Stimulated activated CD8-positive, alpha-beta memory T cell treated with anti-CD3 and anti-CD28 coated beads, Interleukin-4, amount 100 ng/mL, for 24 hours (primary cell): ENCODE results near the gene BTK.
"Not testable (repeated sequence)": the region's sequence is repeated elsewhere in the genome, so short reads cannot be mapped to it uniquely, and the experiment has no call there.

Source experiments
- DNase-seq: peaks from one replicate; pipeline ENCODE4 v3.0.0-alpha.2; 2020; ENCODE audit warnings: low read depth

The BTK gene

DNA sequence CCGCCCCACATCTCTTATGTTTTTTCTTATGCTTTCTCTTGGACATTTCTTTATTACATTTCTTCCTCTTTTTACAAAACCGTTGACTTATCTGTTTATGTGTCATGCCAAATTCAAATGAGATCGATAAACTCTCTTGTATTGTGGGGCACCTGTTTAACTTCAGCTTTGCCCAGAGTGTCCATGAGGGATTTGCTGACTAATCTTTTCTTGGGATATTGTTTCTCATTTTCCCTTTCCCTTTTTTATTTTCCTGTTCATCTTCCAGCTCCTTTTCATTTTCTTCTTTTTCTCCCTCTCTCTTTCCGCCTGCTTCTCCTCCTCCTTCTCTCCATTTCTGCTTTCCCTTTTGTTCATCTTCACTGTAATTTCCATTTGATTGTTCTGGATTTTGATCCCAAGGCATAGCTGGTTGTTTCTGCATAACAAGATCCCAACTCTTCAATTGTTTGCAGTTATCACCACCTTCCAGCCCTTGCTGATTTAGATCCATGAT is 48.2 kb downstream of the BTK start:
- DNase-seq: no peak

DNA sequence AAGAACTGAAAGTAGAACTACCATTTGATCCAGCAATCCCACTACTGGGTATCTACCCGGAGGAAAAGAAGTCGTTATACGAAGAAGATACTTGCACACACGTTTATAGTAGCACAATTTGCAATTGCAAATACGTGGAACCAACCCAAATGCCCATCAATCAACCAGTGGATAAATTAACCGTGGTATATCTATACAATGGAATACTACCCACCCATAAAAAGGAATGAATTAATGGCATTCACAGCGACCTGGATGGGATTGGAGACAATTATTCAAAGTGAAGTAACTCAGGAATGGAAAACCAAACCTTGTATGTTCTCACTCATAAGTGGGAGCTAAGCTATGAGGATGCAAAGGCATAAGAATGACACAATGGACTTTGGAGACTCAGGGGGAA is 51.7 kb downstream of the BTK start:
- not testable (repeated sequence) for DNase-seq

GRCh38 chrX:101326600-101326999 is 59.4 kb downstream of the BTK start:
- not testable (repeated sequence) for DNase-seq

DNA sequence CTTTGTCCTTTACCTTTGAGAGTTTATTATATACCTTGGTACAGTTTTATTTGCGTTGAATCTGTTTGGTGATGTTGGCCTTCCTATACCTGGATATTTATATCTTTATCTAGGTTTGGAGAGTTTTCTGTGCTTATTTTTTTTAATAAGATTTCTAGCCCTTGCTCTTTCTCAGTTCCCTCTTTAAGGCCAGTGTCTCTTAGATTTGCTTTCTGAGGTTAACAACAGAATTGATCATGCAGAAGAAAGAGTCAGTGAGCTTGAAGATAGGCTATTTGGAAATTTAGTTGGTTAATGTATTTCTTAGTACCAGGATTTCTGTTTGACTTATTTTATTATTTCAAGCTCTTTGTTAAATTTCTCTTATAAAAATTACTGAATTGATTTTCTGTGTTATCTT is 82.2 kb downstream of the BTK start:
- DNase-seq: no peak
